ENCODE data around the gene TCAP.

TCAP gene

GRCh38 chr17:39667262-39667944 is 2.3 kb downstream of the TCAP start:
- no peak for DNase-seq (ENCODE audit: low spot score)

GRCh38 chr17:39667945-39668924 is 3.1 kb downstream of the TCAP start, which contains the start of gene PNMT:
Gene PNMT, plus strand, starts transcription at chr17:39668453. Its CDS starts 23 bp downstream, at chr17:39668476.
- DNase-seq (ENCODE audit: low spot score) = peak; percentile 61

- DNase-seq (ENCODE audit: low spot score) = no peak
Observed at GRCh38 chr17:39669897-39670735, 5.0 kb downstream of the TCAP start.

GRCh38 chr17:39670746-39671145 is 5.6 kb downstream of the TCAP start:
- DNase-seq (ENCODE audit: low spot score) = no peak

GRCh38 chr17:39671651-39672521 is 6.7 kb downstream of the TCAP start:
- no peak for DNase-seq (ENCODE audit: low spot score)

GRCh38 chr17:39672522-39673334 is 7.6 kb downstream of the TCAP start:
- no peak for DNase-seq (ENCODE audit: low spot score)

GRCh38 chr17:39673335-39674081 is 8.4 kb downstream of the TCAP start:
- no peak for DNase-seq (ENCODE audit: low spot score)

- DNase-seq (ENCODE audit: low spot score) = no peak
Observed at GRCh38 chr17:39674179-39674578, 9.0 kb downstream of the TCAP start.

- DNase-seq (ENCODE audit: low spot score) = no peak
Observed at GRCh38 chr17:39674702-39675389, 9.7 kb downstream of the TCAP start.

- DNase-seq (ENCODE audit: low spot score) = no peak
Observed at GRCh38 chr17:39675390-39676082, 10.4 kb downstream of the TCAP start.

- DNase-seq (ENCODE audit: low spot score) = peak; percentile 53
Observed at GRCh38 chr17:39676198-39676819, 11.2 kb downstream of the TCAP start.

GRCh38 chr17:39677072-39677471 is 11.9 kb downstream of the TCAP start:
- no peak for DNase-seq (ENCODE audit: low spot score)

GRCh38 chr17:39677542-39678339 is 12.6 kb downstream of the TCAP start:
- DNase-seq (ENCODE audit: low spot score) = no peak

- no peak for DNase-seq (ENCODE audit: low spot score)
Observed at GRCh38 chr17:39678340-39679116, 13.4 kb downstream of the TCAP start.

- peak; percentile 54 for DNase-seq (ENCODE audit: low spot score)
Observed at GRCh38 chr17:39679521-39680192, 14.5 kb downstream of the TCAP start.
